ENCODE measurements around the gene UBL7.

GRCh38 chr15:74434263-74435136 is 26.5 kb downstream of the UBL7 start:
- TF ChIP-seq CTCF (IDR thresholded peaks at IDR 0.05), result no peak
- TF ChIP-seq POLR2A (IDR thresholded peaks at IDR 0.05), result no peak
